Panc1 (cell line): ENCODE measurements around the gene METTL1. TPM values are rescaled to one million over a fixed set of nuclear protein-coding genes. Genes with fewer than 3 reads are reported as not detected.
A peak's percentile ranks its signal among the peaks of the same experiment; 100 is the strongest.

Experiments
- ATAC-seq: fragments of 200-7000 bp; cut with Tn5 transposase; 2 replicates; pipeline ENCODE4 v1.9.1; 2020; ENCODE audit warnings: mild to moderate bottlenecking, moderate library complexity
- BruUV-seq: library from RNA; stranded (reverse); fragments of 400-500 nt; replicated peaks from 2 replicates; lab custom pipeline; 2021; lab: Mats Ljungman, UMichigan
- CTCF ChIA-PET: fragments of 300-600 bp; sonication (Branson Sonifier 250); formaldehyde crosslinking; loops from one replicate; lab custom pipeline; 2022; ENCODE audit warnings: antibody characterized with exemption; lab: Charles Lee
- POLR2A ChIA-PET: fragments of 300-600 bp; sonication (Branson Sonifier 250); formaldehyde crosslinking; loops from one replicate; lab custom pipeline; 2022; ENCODE audit warnings: antibody characterized with exemption; lab: Charles Lee
- DNase-seq: peaks from one replicate; pipeline ENCODE4 v3.0.0-alpha.2; 2010; ENCODE audit warnings: low read depth, low spot score
- H3K27ac ChIP-seq: 2 replicates; pipeline ENCODE4 v1.5.1; 2011; ENCODE audit warnings: mild to moderate bottlenecking, low read length, inconsistent platforms
- H3K27me3 ChIP-seq: fragments of 200-500 bp; sonication (Bioruptor generic); 2 replicates; pipeline ENCODE4 v1.6.0; 2014; ENCODE audit warnings: low read length, inconsistent platforms; ENCODE audit not compliant: control insufficient read depth, insufficient read depth
- H3K36me3 ChIP-seq: fragments of 200-500 bp; sonication (Bioruptor generic); 2 replicates; pipeline ENCODE4 v1.5.1; 2014; ENCODE audit warnings: inconsistent platforms, mild to moderate bottlenecking, low read length, moderate library complexity; ENCODE audit not compliant: control insufficient read depth, insufficient read depth
- H3K4me1 ChIP-seq: 2 replicates; pipeline ENCODE4 v1.5.1; 2011; ENCODE audit warnings: inconsistent platforms, mild to moderate bottlenecking, low read length, moderate library complexity; ENCODE audit not compliant: control insufficient read depth, insufficient read depth
- H3K4me3 ChIP-seq, 2 experiments: 2 replicates each; pipeline ENCODE4 v1.5.1; 2011 to 2012; ENCODE audit warnings: low read depth in 2 of 2, low read length in 2 of 2, mild to moderate bottlenecking in 2 of 2, inconsistent platforms in 1 of 2, moderate library complexity in 1 of 2
- H3K9me3 ChIP-seq: fragments of 200-500 bp; sonication (Bioruptor generic); 2 replicates; pipeline ENCODE4 v1.5.1; 2014; ENCODE audit warnings: low read depth, mild to moderate bottlenecking, inconsistent platforms, low read length, moderate library complexity; ENCODE audit not compliant: control insufficient read depth, insufficient read depth
- POLR2AphosphoS5 ChIP-seq: IDR thresholded peaks from 2 replicates; pipeline ENCODE4 v1.6.1; 2012; ENCODE audit warnings: mild to moderate bottlenecking, low read depth, low read length, moderate library complexity
- SIN3A ChIP-seq: IDR thresholded peaks from 2 replicates; pipeline ENCODE4 v1.6.1; 2012; ENCODE audit warnings: low read depth, mild to moderate bottlenecking, low read length, moderate library complexity, borderline replicate concordance; ENCODE audit not compliant: insufficient read depth
- TCF7L2 ChIP-seq: IDR thresholded peaks from 2 replicates; pipeline ENCODE4 v1.6.1; 2011; ENCODE audit warnings: mild to moderate bottlenecking, low read depth, low read length, inconsistent platforms
- in situ Hi-C: cut with HindIII; loops from 2 replicates; pipeline ENCODE4 v1.10.0; 2016; ENCODE audit warnings: low sequenced_read_pairs, low pct_unique_long_range_greater_than_20kb
- intact Hi-C: fragments of 100-400 bp; cut with micrococcal nuclease; formaldehyde crosslinking; loops from one replicate; pipeline ENCODE4 v1.10.0; 2022; ENCODE audit not compliant: unreplicated experiment
- total RNA-seq: library from RNA; stranded (reverse); gene quantifications from one replicate; pipeline ENCODE4 v1.2.1, GENCODE V29; 2021; ENCODE audit not compliant: unreplicated experiment
- TF ChIP-seq, protein P1 (sequence below): fragments of 450-650 bp; IDR thresholded peaks from 2 replicates; pipeline ENCODE4 v1.5.1; 2017; ENCODE audit warnings: mild to moderate bottlenecking
- TF ChIP-seq, protein P2 (sequence below), 2 experiments: IDR thresholded peaks; 2 replicates each; pipeline ENCODE4 v1.6.1; 2011 to 2012; ENCODE audit warnings: low read depth in 2 of 2, control low read depth in 1 of 2, low read length in 1 of 2, mild to moderate bottlenecking in 1 of 2, moderate library complexity in 1 of 2; ENCODE audit not compliant: insufficient read depth in 1 of 2

METTL1 gene
- total RNA-seq, 1 experiment from 2014 or later, result 46.5 TPM

DNA sequence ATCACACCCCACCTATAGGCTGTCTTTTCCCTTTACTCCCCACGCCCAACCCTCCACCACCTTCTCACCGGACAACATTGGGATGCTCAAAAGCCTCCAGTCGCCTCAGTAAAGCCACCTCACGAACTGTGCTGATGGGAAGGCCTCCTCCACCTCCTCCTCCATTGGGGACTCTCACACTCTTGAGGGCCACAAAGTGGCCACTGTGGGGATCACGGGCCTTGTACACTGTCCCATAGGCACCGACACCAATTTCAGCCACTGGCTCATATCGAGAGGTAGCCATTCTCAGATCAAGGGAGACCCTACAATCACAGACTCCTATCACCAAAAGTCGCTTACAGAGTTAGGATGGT is 20.5 kb downstream of the METTL1 start:
- H3K4me1 ChIP-seq, result peaks cover 14% of the 10 kb centered on the region
- H3K4me3 ChIP-seq, result peak overlapping the region; percentile 85 to 98
- ChIA-PET POLR2A (no interaction called here), CTCF (no interaction called here)
- peaks cover 7% of the 10 kb centered on the region for H3K27me3 ChIP-seq
- TF ChIP-seq SIN3A, result no peak
- TF ChIP-seq, protein P1, sequence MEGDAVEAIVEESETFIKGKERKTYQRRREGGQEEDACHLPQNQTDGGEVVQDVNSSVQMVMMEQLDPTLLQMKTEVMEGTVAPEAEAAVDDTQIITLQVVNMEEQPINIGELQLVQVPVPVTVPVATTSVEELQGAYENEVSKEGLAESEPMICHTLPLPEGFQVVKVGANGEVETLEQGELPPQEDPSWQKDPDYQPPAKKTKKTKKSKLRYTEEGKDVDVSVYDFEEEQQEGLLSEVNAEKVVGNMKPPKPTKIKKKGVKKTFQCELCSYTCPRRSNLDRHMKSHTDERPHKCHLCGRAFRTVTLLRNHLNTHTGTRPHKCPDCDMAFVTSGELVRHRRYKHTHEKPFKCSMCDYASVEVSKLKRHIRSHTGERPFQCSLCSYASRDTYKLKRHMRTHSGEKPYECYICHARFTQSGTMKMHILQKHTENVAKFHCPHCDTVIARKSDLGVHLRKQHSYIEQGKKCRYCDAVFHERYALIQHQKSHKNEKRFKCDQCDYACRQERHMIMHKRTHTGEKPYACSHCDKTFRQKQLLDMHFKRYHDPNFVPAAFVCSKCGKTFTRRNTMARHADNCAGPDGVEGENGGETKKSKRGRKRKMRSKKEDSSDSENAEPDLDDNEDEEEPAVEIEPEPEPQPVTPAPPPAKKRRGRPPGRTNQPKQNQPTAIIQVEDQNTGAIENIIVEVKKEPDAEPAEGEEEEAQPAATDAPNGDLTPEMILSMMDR, result no peak
- TF ChIP-seq, protein P2, sequence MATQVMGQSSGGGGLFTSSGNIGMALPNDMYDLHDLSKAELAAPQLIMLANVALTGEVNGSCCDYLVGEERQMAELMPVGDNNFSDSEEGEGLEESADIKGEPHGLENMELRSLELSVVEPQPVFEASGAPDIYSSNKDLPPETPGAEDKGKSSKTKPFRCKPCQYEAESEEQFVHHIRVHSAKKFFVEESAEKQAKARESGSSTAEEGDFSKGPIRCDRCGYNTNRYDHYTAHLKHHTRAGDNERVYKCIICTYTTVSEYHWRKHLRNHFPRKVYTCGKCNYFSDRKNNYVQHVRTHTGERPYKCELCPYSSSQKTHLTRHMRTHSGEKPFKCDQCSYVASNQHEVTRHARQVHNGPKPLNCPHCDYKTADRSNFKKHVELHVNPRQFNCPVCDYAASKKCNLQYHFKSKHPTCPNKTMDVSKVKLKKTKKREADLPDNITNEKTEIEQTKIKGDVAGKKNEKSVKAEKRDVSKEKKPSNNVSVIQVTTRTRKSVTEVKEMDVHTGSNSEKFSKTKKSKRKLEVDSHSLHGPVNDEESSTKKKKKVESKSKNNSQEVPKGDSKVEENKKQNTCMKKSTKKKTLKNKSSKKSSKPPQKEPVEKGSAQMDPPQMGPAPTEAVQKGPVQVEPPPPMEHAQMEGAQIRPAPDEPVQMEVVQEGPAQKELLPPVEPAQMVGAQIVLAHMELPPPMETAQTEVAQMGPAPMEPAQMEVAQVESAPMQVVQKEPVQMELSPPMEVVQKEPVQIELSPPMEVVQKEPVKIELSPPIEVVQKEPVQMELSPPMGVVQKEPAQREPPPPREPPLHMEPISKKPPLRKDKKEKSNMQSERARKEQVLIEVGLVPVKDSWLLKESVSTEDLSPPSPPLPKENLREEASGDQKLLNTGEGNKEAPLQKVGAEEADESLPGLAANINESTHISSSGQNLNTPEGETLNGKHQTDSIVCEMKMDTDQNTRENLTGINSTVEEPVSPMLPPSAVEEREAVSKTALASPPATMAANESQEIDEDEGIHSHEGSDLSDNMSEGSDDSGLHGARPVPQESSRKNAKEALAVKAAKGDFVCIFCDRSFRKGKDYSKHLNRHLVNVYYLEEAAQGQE (IDR thresholded peaks at IDR 0.05; ENCODE audit: insufficient read depth in 1 of 2, low read depth in 2 of 2, low read length in 1 of 2), result no peak
- no peak for TF ChIP-seq POLR2AphosphoS5
- TF ChIP-seq TCF7L2, result no peak
- BruUV-seq, result no TSS peak
- DNase-seq (no peak), ATAC-seq (no peak)
- peak overlapping the region; percentile 98 for H3K27ac ChIP-seq
- intact Hi-C loops, result no loop called here
- no peaks in the 10 kb centered on the region for H3K9me3 ChIP-seq
- in situ Hi-C loops, result no loop called here
- peaks cover 18% of the 10 kb centered on the region for H3K36me3 ChIP-seq

DNA sequence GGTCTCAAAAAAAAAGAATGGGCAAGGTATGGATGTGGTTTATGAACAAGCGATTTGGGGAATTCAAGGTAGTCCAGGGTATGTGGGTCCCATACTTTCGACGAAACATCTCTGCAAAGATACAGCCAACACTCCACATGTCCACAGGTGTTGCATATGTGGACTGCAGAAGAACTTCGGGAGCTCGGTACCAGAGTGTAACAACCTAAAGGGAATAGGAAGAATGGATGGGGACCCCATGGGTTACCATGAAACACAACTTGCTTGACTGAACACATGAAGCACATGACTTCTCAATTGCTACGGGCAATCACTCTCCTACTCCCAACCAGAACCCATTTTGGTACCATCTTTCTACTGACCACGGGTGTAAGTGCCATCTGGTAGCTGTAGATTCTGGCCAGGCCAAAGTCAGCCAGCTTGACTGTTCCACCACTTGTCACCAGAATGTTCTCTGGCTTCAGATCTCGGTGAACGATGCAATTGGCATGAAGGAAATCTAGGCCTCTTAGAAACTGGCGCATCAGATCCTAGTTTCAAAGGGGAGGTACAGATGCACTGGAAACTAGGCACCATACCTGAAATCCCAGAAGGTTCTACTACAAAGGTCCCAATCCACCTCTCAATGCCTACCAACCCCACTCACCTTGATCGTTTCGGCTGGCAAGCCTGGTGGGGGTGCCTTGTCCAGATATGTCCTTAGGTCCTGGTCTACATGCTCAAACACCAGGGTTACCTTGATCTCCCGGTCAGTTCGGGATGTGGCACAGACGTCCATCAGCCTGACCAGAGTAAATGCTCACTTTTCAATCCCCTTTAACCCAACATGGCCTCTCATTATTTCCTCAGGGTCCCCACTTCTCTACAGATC is 21.1 kb downstream of the METTL1 start:
- Histone ChIP-seq H3K36me3 (peaks cover 18% of the 10 kb centered on the region), H3K27ac (peak overlapping the region; percentile 98), H3K9me3 (no peaks in the 10 kb centered on the region), H3K4me1 (peaks cover 14% of the 10 kb centered on the region), H3K27me3 (0 out of 2 replicates have a peak, but pooled peaks cover 2% of the 10 kb centered on the region), H3K4me3 (peak overlapping the region; percentile 85 to 98)
- no TSS peak for BruUV-seq
- CTCF ChIA-PET, result no interaction called here
- TF ChIP-seq, protein P2 (IDR thresholded peaks at IDR 0.05; ENCODE audit: insufficient read depth in 1 of 2, low read depth in 2 of 2, low read length in 1 of 2), result no peak
- TF ChIP-seq TCF7L2 (no peak), SIN3A (no peak), POLR2AphosphoS5 (no peak)
- TF ChIP-seq, protein P1, result no peak
- in situ Hi-C loops, result no loop called here
- POLR2A ChIA-PET, result interaction anchor here (0.7 kb wide), 1 partner anchor 41 kb away, joined by 3 read pairs; no protein-coding TSS in a partner anchor
- intact Hi-C loops, result no loop called here
- ATAC-seq (no peak), DNase-seq (no peak)
